GM21367 (cell line): ENCODE results near the gene PHTF2.
"Not testable (repeated sequence)": the region's sequence is repeated elsewhere in the genome, so short reads cannot be mapped to it uniquely, and the experiment has no call there.

Experiments used
- ATAC-seq: cut with Tn5 transposase; IDR thresholded peaks from one replicate; pipeline ENCODE4 v1.9.1; 2021; ENCODE audit not compliant: unreplicated experiment

The PHTF2 gene

GRCh38 chr7:77982926-77983550, 184.5 kb downstream of the PHTF2 start:
- no peak for ATAC-seq

- ATAC-seq = no peak
Observed at GRCh38 chr7:77983973-77984372, 185.4 kb downstream of the PHTF2 start.

GRCh38 chr7:77985232-77985973, 186.8 kb downstream of the PHTF2 start:
- no peak for ATAC-seq

GRCh38 chr7:77985974-77986339, 187.4 kb downstream of the PHTF2 start:
- ATAC-seq = no peak

GRCh38 chr7:77989981-77990566, 191.5 kb downstream of the PHTF2 start:
- no peak for ATAC-seq

- no peak for ATAC-seq
Observed at GRCh38 chr7:77991656-77992055, 193.1 kb downstream of the PHTF2 start.

- ATAC-seq = no peak
Observed at GRCh38 chr7:77993838-77994237, 195.3 kb downstream of the PHTF2 start.

- ATAC-seq = no peak
Observed at GRCh38 chr7:77995717-77996116, 197.1 kb downstream of the PHTF2 start.

GRCh38 chr7:77999168-77999567, 200.6 kb downstream of the PHTF2 start:
- ATAC-seq = not testable (repeated sequence)

GRCh38 chr7:78002021-78002420, 203.4 kb downstream of the PHTF2 start:
- ATAC-seq = no peak

GRCh38 chr7:78002715-78003114, 204.1 kb downstream of the PHTF2 start:
- no peak for ATAC-seq

- ATAC-seq = no peak
Observed at GRCh38 chr7:78006063-78006755, 207.6 kb downstream of the PHTF2 start.
